ENCODE data around the gene MARCOL.
"Not testable (repeated sequence)": the region's sequence is repeated elsewhere in the genome, so short reads cannot be mapped to it uniquely, and the experiment has no call there.

MARCOL gene

GRCh38 chr5:148267962-148268361 is 29.6 kb downstream of the MARCOL start:
- no peak for DNase-seq (ENCODE audit: low read depth)

GRCh38 chr5:148268566-148268965 is 30.2 kb downstream of the MARCOL start, which contains the start of gene SPINK13:
SPINK13 (plus strand) TSS chr5:148268794; CDS start chr5:148270073, 1,279 bp downstream.
- no peak for DNase-seq (ENCODE audit: low read depth)

- DNase-seq (ENCODE audit: low read depth) = not testable (repeated sequence)
Observed at GRCh38 chr5:148275129-148275528, 36.8 kb downstream of the MARCOL start.

GRCh38 chr5:148280893-148281292 is 42.6 kb downstream of the MARCOL start:
- DNase-seq (ENCODE audit: low read depth) = not testable (repeated sequence)

- not testable (repeated sequence) for DNase-seq (ENCODE audit: low read depth)
Observed at GRCh38 chr5:148281336-148281735, 43.0 kb downstream of the MARCOL start.

- no peak for DNase-seq (ENCODE audit: low read depth)
Observed at GRCh38 chr5:148290271-148291195, 52.2 kb downstream of the MARCOL start.
